ENCODE results near the gene GALNT2. TPM values are rescaled to one million over a fixed set of nuclear protein-coding genes. Genes with fewer than 3 reads are reported as not detected.

Gene GALNT2
- total RNA-seq, 1 donor from 2014 or later = 129 TPM

DNA sequence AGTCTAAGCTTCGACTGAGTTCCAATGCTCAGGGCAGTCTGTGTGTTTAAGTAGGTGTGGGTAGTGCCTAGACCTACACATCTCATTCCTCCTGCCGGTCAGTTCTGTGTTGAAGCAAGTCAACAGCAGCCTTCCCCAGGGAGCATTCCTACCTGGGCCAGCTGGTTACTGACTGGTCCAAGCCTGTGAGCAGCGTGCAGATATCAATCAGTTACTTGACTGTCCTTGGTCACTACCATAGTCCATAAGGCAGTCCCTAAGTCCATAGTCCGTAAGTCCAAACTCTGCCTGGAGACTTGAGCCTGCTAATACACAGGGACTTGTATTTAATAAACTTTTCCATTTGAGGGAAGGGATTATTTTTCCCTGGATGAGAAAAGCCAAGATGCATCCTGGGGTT, 187.2 kb downstream of the GALNT2 start:
- intact Hi-C loops (cut with DNase I) = no loop called here
- Histone ChIP-seq H3K36me3 (peaks cover 23 to 25% of the 10 kb centered on the region in 2 donors), H3K4me1 (peaks cover 11 to 24% of the 10 kb centered on the region in 2 donors), H3K9me3 (no peaks in the 10 kb centered on the region), H3K27me3 (no peaks in the 10 kb centered on the region), H3K4me3 (no peak overlapping the region), H3K27ac (peak overlapping the region in 1 of 2 donors; percentile 6)
- TF ChIP-seq, protein P1, sequence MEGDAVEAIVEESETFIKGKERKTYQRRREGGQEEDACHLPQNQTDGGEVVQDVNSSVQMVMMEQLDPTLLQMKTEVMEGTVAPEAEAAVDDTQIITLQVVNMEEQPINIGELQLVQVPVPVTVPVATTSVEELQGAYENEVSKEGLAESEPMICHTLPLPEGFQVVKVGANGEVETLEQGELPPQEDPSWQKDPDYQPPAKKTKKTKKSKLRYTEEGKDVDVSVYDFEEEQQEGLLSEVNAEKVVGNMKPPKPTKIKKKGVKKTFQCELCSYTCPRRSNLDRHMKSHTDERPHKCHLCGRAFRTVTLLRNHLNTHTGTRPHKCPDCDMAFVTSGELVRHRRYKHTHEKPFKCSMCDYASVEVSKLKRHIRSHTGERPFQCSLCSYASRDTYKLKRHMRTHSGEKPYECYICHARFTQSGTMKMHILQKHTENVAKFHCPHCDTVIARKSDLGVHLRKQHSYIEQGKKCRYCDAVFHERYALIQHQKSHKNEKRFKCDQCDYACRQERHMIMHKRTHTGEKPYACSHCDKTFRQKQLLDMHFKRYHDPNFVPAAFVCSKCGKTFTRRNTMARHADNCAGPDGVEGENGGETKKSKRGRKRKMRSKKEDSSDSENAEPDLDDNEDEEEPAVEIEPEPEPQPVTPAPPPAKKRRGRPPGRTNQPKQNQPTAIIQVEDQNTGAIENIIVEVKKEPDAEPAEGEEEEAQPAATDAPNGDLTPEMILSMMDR (IDR thresholded peaks at IDR 0.05) = no peak
- DNase-seq (ENCODE audit: low spot score in 2 of 2) = peak in 1 of 2 donors; percentile 50

DNA sequence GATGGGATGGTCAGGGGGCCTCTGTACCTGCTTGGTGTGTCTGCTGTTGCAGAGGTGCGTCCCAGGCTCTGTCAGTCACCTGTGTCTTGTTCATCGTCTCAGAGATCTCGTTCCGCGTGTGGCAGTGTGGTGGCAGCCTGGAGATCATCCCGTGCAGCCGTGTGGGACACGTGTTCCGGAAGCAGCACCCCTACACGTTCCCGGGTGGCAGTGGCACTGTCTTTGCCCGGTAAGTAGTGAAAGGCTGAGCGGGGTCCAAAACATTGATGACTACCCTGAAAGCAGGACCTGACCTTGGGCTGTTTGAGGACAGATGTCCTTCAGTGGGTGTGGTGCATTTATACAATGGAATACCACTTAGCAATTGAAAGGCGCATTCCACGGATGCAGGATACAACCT, 188.1 kb downstream of the GALNT2 start:
- TF ChIP-seq, protein P1 (IDR thresholded peaks at IDR 0.05) = no peak
- H3K9me3 ChIP-seq = no peaks in the 10 kb centered on the region
- peaks cover 23 to 25% of the 10 kb centered on the region in 2 donors for H3K36me3 ChIP-seq
- no peaks in the 10 kb centered on the region for H3K27me3 ChIP-seq
- DNase-seq (ENCODE audit: low spot score in 2 of 2) = peak in 1 of 2 donors; percentile 34
- H3K27ac ChIP-seq = no peak overlapping the region
- H3K4me1 ChIP-seq = peaks cover 4 to 17% of the 10 kb centered on the region in 2 donors
- H3K4me3 ChIP-seq = no peak overlapping the region
- intact Hi-C loops (cut with DNase I) = no loop called here

GRCh38 chr1:230255991-230256390, 189.0 kb downstream of the GALNT2 start:
- Histone ChIP-seq H3K27ac (no peak overlapping the region), H3K9me3 (no peaks in the 10 kb centered on the region), H3K27me3 (no peaks in the 10 kb centered on the region), H3K4me3 (no peak overlapping the region), H3K4me1 (peaks cover 0 to 13% of the 10 kb centered on the region in 2 donors), H3K36me3 (peaks cover 23 to 25% of the 10 kb centered on the region in 2 donors)
- peak in 1 of 2 donors; percentile 56 for DNase-seq (ENCODE audit: low spot score in 2 of 2)
- TF ChIP-seq, protein P1 (IDR thresholded peaks at IDR 0.05) = no peak
- intact Hi-C loops (cut with DNase I) = no loop called here

- peak in 1 of 2 donors; percentile 34 for DNase-seq (ENCODE audit: low spot score in 2 of 2)
- intact Hi-C loops (cut with DNase I) = no loop called here
- Histone ChIP-seq H3K4me1 (peaks cover 0 to 10% of the 10 kb centered on the region in 2 donors), H3K27ac (no peak overlapping the region), H3K9me3 (no peaks in the 10 kb centered on the region), H3K36me3 (peaks cover 21 to 25% of the 10 kb centered on the region in 2 donors), H3K4me3 (no peak overlapping the region), H3K27me3 (no peaks in the 10 kb centered on the region)
- TF ChIP-seq, protein P1 (IDR thresholded peaks at IDR 0.05) = no peak
Measured at GRCh38 chr1:230256896-230257295, 189.9 kb downstream of the GALNT2 start.

DNA sequence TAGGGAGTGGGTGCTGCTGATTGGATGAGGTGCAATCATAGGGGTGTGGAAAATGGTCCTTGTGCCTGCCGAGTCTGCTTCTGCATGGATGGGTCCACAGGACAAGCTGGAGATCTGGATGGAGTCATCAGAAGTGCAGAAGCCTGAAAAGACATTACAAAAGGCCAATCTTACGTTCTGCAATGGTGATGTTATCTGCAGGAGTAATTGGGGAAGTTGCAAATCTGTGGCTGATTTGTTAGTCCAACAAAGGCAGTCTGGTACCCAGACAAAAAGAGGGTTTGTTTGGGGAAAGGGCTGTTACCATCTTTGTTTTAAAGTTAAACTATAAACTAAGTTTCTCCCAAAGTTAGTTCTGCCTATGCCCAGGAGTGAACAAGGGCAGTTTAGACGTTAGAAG, 192.6 kb downstream of the GALNT2 start:
- no peaks in the 10 kb centered on the region for H3K9me3 ChIP-seq
- peaks cover 5 to 16% of the 10 kb centered on the region in 2 donors for H3K4me1 ChIP-seq
- TF ChIP-seq, protein P1 (IDR thresholded peaks at IDR 0.05) = no peak
- no peak overlapping the region for H3K4me3 ChIP-seq
- no peak overlapping the region for H3K27ac ChIP-seq
- DNase-seq (ENCODE audit: low spot score in 2 of 2) = no peak
- intact Hi-C loops (cut with DNase I) = no loop called here
- no peaks in the 10 kb centered on the region for H3K27me3 ChIP-seq
- H3K36me3 ChIP-seq = peaks cover 44% of the 10 kb centered on the region in 2 donors

DNA sequence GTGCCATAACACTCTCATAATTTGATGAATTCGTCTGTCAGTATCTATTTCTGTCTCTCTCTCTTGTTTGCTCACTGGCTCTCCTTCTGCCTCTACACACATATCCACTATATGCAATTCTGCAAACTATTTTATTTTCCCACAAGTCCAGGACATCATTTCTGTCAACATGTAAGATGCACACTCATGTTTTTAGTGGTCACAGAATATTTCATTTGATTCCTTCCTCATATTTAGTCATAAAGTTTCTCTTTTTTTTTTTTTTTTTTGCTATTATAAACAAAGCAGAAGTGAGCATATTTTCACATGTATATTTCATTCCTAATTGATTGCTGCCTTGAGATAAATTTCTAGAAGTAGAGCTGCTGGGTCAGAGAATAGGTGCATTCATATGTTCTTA, 193.8 kb downstream of the GALNT2 start:
- no peaks in the 10 kb centered on the region for H3K9me3 ChIP-seq
- peaks cover 5 to 16% of the 10 kb centered on the region in 2 donors for H3K4me1 ChIP-seq
- no peaks in the 10 kb centered on the region for H3K27me3 ChIP-seq
- H3K4me3 ChIP-seq = no peak overlapping the region
- TF ChIP-seq, protein P1 (IDR thresholded peaks at IDR 0.05) = no peak
- intact Hi-C loops (cut with DNase I) = no loop called here
- no peak for DNase-seq (ENCODE audit: low spot score in 2 of 2)
- H3K36me3 ChIP-seq = peaks cover 45 to 46% of the 10 kb centered on the region in 2 donors
- H3K27ac ChIP-seq = peak overlapping the region; percentile 33 to 64
